Fibroblast of lung (primary cell): Measurements from ENCODE around the gene TSPOAP1.

Experiments used
- EZH2 ChIP-seq: IDR thresholded peaks from 2 replicates; pipeline ENCODE4 v1.5.1; 2012; ENCODE audit warnings: low read length, control low read depth, mild to moderate bottlenecking; ENCODE audit errors: missing control alignments
- TF ChIP-seq, protein P1 (sequence below), 2 donors: IDR thresholded peaks in 1 of 2; conservative IDR thresholded peaks in 1 of 2; 1 replicate in 1 of 2; 2 replicates in 1 of 2; pipeline ENCODE4 v1.5.1; 2011 to 2012; ENCODE audit warnings: low read length in 2 of 2, control low read depth in 1 of 2, inconsistent platforms in 1 of 2, low read depth in 1 of 2, mild to moderate bottlenecking in 1 of 2

DNA sequence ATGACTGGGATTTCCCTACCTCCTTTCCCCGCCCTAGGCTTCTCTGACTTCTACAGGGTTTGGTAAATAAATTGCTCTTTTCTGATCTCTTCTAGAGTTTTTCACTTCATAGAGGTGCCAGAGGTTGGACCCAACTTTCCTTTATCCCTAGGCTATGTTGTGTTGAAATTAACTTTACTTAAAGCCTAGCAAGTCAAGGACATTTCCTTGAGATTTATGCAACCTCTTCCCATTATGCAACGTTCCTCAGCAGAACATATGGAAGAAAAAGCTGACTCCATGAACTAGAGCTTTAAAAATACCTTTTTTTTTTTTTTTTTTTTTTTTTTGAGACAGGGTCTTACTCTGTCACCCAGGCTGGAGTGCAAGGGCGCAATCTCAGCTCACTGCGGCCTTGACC lies 63.3 kb downstream of the TSPOAP1 start:
- TF ChIP-seq, protein P1, sequence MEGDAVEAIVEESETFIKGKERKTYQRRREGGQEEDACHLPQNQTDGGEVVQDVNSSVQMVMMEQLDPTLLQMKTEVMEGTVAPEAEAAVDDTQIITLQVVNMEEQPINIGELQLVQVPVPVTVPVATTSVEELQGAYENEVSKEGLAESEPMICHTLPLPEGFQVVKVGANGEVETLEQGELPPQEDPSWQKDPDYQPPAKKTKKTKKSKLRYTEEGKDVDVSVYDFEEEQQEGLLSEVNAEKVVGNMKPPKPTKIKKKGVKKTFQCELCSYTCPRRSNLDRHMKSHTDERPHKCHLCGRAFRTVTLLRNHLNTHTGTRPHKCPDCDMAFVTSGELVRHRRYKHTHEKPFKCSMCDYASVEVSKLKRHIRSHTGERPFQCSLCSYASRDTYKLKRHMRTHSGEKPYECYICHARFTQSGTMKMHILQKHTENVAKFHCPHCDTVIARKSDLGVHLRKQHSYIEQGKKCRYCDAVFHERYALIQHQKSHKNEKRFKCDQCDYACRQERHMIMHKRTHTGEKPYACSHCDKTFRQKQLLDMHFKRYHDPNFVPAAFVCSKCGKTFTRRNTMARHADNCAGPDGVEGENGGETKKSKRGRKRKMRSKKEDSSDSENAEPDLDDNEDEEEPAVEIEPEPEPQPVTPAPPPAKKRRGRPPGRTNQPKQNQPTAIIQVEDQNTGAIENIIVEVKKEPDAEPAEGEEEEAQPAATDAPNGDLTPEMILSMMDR (conservative IDR thresholded peaks at IDR 0.05 in 1 of 2, IDR thresholded peaks at IDR 0.05 in 1 of 2; ENCODE audit: low read depth in 1 of 2, low read length in 2 of 2), result no peak
- no peak for TF ChIP-seq EZH2
